Cardiac fibroblast (primary cell): Measurements from ENCODE around the gene LHB.
A peak's percentile ranks its signal among the peaks of the same experiment; 100 is the strongest.
"Not testable (repeated sequence)": the region's sequence is repeated elsewhere in the genome, so short reads cannot be mapped to it uniquely, and the experiment has no call there.

Experiments
- DNase-seq, 2 donors: peaks; one replicate each; pipeline versions ENCODE4 v3.0.0 to v3.0.0-alpha.2; 2010; ENCODE audit warnings: low read depth in 2 of 2
- H3K4me3 ChIP-seq, 2 donors: replicated peaks in 1 of 2; 1 replicate in 1 of 2; 2 replicates in 1 of 2; pipeline ENCODE4 v1.5.1; 2011; ENCODE audit warnings: low read depth in 2 of 2, low read length in 2 of 2, mild to moderate bottlenecking in 2 of 2, moderate library complexity in 1 of 2
- CTCF ChIP-seq: IDR thresholded peaks from one replicate; pipeline ENCODE4 v1.5.1; 2011; ENCODE audit warnings: low read depth, mild to moderate bottlenecking, low read length, inconsistent platforms

Gene LHB

GRCh38 chr19:49022116-49022515, 5.2 kb upstream of the LHB start:
- no peak for DNase-seq
- no peak for TF ChIP-seq CTCF

GRCh38 chr19:49020931-49021895, 4.3 kb upstream of the LHB start:
- H3K4me3 ChIP-seq: no peak overlapping the region
- peak; percentile 16 to 44 for DNase-seq
- no peak for TF ChIP-seq CTCF

More at GRCh38 chr19:49022116-49022515, 5.2 kb upstream of the LHB start:
- H3K4me3 ChIP-seq: no peak overlapping the region

- no peak for TF ChIP-seq CTCF
- DNase-seq: no peak
- H3K4me3 ChIP-seq: no peak overlapping the region
These were observed 3.5 kb upstream of the LHB start for GRCh38 chr19:49020342-49020741.

GRCh38 chr19:49019242-49019932, 2.5 kb upstream of the LHB start:
- TF ChIP-seq CTCF: no peak
- peak; percentile 28 to 45 for DNase-seq
- peak overlapping the region; percentile 38 to 45 for H3K4me3 ChIP-seq

GRCh38 chr19:49018388-49019241, 1.7 kb upstream of the LHB start:
- not testable (repeated sequence) for DNase-seq
- H3K4me3 ChIP-seq: peak overlapping the region; percentile 22 to 45

GRCh38 chr19:49017666-49018351, 918 bp upstream of the LHB start:
- H3K4me3 ChIP-seq: peak overlapping the region; percentile 33 to 45
- peak; percentile 41 to 64 for DNase-seq
- peak; percentile 65 for TF ChIP-seq CTCF
